NOMO-1 (cell line): ENCODE results near the gene TXNRD2.

Experiments
- DNase-seq, 2 experiments: peaks; one replicate each; lab custom pipeline; 2025; ENCODE audit not compliant: unreplicated experiment in 2 of 2; lab: John Stamatoyannopoulos, UW

The TXNRD2 gene

GRCh38 chr22:19941365-19942082 is at the start of gene TXNRD2, which contains the start of gene COMT:
TXNRD2 (minus strand) TSS chr22:19941818; CDS start chr22:19941803, 15 bp downstream.
COMT (plus strand) TSS chr22:19941772; CDS start chr22:19962527, 20,755 bp downstream.
- peak; percentile 41 to 53 for DNase-seq

GRCh38 chr22:19991395-19991644 is 49.7 kb upstream of the TXNRD2 start:
- DNase-seq, result no peak

GRCh38 chr22:19990609-19991394 is 49.2 kb upstream of the TXNRD2 start:
- no peak for DNase-seq

DNA sequence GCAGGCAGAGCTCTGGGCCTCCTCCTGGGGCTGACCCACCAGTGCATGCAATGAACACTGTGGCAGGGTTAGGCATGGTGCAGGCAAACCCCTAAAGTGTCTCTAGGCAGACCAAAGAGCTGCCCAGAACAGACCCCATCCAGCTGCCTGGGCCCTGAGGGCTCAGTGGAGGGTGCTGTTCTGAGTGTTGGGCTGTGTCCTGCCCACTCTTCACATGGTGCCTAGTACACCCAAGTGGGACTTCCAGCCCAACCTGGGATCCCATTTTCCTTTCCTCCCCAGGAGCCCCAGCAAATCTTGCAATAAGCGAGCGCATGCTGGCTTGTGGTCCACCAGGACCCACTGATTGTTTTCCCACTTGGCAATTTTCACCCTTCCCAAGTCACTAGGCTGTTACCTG is 48.6 kb upstream of the TXNRD2 start:
- DNase-seq, result no peak

GRCh38 chr22:19989725-19990067 is 48.1 kb upstream of the TXNRD2 start:
- DNase-seq, result no peak

GRCh38 chr22:19988965-19989724 is 47.5 kb upstream of the TXNRD2 start:
- DNase-seq, result no peak

DNA sequence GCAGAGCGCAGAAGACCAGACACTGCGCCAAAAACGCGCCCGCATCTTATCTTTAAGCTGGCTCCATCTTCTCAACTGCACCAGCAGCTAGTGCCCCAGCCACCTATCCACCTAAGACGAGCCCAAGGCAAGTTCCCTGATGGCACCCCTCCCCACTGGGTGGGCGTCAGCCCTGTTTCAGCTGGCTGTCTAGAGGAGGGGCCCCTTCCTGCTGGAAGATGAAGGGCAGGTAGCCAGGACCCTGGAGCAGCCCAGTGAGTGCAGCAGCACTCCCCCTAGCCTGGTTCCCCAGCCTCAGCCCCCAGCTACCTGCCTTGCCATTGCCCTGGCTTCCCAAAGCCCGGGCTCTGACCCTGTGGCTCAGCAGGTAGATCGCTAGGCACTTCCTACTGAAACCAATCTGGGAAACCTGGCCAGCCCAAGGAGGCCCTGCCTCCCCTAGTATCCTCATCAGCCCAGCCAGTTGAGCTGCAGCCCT is 46.8 kb upstream of the TXNRD2 start:
- no peak for DNase-seq

- DNase-seq, result no peak
These were observed 46.0 kb upstream of the TXNRD2 start for GRCh38 chr22:19987394-19988306.

- DNase-seq, result peak; percentile 41 to 52
These were observed 45.1 kb upstream of the TXNRD2 start for GRCh38 chr22:19986410-19987341.

DNA sequence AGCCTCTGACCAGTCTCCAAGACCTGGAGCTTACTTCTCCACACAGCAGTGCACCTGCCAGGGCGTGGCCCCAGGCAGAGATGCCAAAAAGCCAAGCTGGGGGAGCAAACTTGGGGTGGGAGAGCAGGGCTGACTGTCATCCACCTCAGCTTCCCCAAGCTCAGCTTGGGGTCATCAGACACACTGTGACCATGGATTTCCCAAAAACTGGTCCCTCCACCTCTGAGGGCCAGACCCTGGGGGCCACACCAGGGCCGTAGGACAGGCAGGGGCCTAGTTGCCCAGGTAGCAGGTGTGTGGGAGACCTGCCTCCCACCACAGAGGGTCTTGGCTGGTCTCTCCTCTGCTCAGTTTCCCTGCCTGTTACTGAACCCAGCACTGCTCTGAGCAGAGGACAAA is 44.4 kb upstream of the TXNRD2 start:
- DNase-seq, result no peak

- DNase-seq, result no peak
These were observed 43.5 kb upstream of the TXNRD2 start for GRCh38 chr22:19984851-19985811.

DNA sequence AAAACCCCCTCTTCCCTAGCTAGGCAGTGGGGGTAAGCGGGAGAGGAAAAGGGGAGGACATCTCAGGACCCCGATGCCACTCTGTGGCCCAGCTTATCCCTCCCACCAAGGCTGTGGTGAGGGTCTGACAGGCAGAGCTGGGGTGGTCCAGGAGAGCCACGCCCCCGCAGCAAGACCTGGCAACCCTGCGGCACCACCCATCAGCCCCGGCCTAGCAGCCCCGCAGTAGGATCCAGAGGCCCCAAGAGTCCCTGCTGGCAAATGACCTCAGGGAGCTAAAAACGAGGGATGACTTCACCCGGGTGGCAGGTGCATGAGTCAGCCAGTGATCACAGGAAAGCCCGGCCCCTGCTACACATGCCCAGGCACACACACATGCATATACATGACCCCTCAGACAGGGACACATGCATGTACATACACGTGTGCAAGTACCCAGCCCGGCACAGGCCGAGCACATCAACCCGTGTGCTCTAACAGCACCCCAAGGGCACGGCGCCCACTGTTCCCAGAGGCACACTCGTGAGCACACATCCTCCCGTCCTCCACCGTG is 42.7 kb upstream of the TXNRD2 start:
- DNase-seq, result no peak

DNA sequence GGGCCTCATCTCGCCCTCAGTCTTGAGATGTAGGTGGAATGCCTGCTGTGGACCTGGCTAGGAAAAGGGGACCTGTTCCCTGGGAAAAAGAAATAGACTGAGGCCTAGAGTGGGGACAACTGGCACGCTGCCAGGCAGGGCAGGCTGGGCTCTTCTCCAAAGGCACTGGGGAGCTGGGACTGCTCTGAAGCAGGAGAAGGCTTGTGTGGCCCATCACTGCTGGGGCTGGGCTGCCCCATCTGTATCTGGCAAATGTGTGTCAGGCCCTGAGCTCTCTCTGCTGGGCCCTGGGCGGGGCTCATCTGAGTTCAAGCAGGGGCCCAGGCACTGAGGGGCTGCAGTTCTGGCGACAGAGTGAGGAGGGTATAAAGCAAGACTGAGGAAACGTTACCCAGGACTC is 42.1 kb upstream of the TXNRD2 start:
- DNase-seq, result no peak

GRCh38 chr22:19982991-19983578 is 41.5 kb upstream of the TXNRD2 start:
- DNase-seq, result no peak

GRCh38 chr22:19981961-19982920 is 40.6 kb upstream of the TXNRD2 start:
- no peak for DNase-seq

GRCh38 chr22:19981171-19981960 is 39.7 kb upstream of the TXNRD2 start:
- DNase-seq, result no peak
